Osteoblast (primary cell): ENCODE data around the gene TMEM204. TPM values are rescaled to one million over a fixed set of nuclear protein-coding genes. Genes with fewer than 3 reads are reported as not detected.
A peak's percentile ranks its signal among the peaks of the same experiment; 100 is the strongest.

Source experiments
- DNase-seq: peaks from one replicate; pipeline ENCODE4 v3.0.0; 2011; ENCODE audit warnings: low spot score, mixed read lengths; ENCODE audit not compliant: insufficient read length; ENCODE audit errors: missing footprints
- H2AFZ ChIP-seq: 2 replicates; pipeline ENCODE4 v1.6.0; 2011; ENCODE audit warnings: mild to moderate bottlenecking, low read length
- H3K27ac ChIP-seq: 2 replicates; pipeline ENCODE4 v1.5.1; 2011; ENCODE audit warnings: mild to moderate bottlenecking, low read depth, low read length, moderate library complexity
- H3K27me3 ChIP-seq: 2 replicates; pipeline ENCODE4 v1.6.0; 2012; ENCODE audit warnings: mild to moderate bottlenecking, control low read depth, inconsistent platforms, low read length, moderate library complexity; ENCODE audit not compliant: insufficient read depth
- H3K36me3 ChIP-seq: 2 replicates; pipeline ENCODE4 v1.5.1; 2011; ENCODE audit warnings: mild to moderate bottlenecking, low read length, control low read depth, moderate library complexity; ENCODE audit not compliant: insufficient read depth
- H3K4me1 ChIP-seq: 2 replicates; pipeline ENCODE4 v1.5.1; 2011; ENCODE audit warnings: mild to moderate bottlenecking, low read length, control low read depth, moderate library complexity; ENCODE audit not compliant: insufficient read depth
- H3K4me2 ChIP-seq: 2 replicates; pipeline ENCODE4 v1.6.0; 2011; ENCODE audit warnings: mild to moderate bottlenecking, low read length; ENCODE audit not compliant: insufficient read depth
- H3K4me3 ChIP-seq: fragments of 200-600 bp; sonication (generic); 3 replicates; pipeline ENCODE4 v1.5.1; 2012; ENCODE audit warnings: mild to moderate bottlenecking, low read length, inconsistent platforms; ENCODE audit not compliant: insufficient read depth
- H3K79me2 ChIP-seq: 2 replicates; pipeline ENCODE4 v1.6.0; 2012; ENCODE audit warnings: mild to moderate bottlenecking, low read length, control low read depth, inconsistent platforms; ENCODE audit not compliant: insufficient read depth
- H3K9me3 ChIP-seq: 2 replicates; pipeline ENCODE4 v1.5.1; 2011; ENCODE audit warnings: low read depth, low read length, control low read depth
- H4K20me1 ChIP-seq: 2 replicates; pipeline ENCODE4 v1.6.0; 2012; ENCODE audit warnings: mild to moderate bottlenecking, low read length, control low read depth; ENCODE audit not compliant: insufficient read depth
- CTCF ChIP-seq: IDR thresholded peaks from 2 replicates; pipeline ENCODE4 v1.5.1; 2011; ENCODE audit warnings: mild to moderate bottlenecking, low read depth, low read length, moderate library complexity; ENCODE audit errors: extremely low read depth
- total RNA-seq: library from RNA; depleted of rRNA; stranded (reverse); fragments of >200 nt; gene quantifications from 2 replicates; pipeline ENCODE4 v1.2.3, GENCODE V29; 2012

The TMEM204 gene
- total RNA-seq, 1 donor, result 8.3 TPM

- Histone ChIP-seq H3K4me2 (no peak overlapping the region), H3K4me3 (no peak overlapping the region), H3K79me2 (no peaks in the 10 kb centered on the region), H3K36me3 (peaks cover 20% of the 10 kb centered on the region), H3K9me3 (no peaks in the 10 kb centered on the region), H3K27me3 (no peaks in the 10 kb centered on the region), H2AFZ (no peak overlapping the region), H3K27ac (no peak overlapping the region), H4K20me1 (no peaks in the 10 kb centered on the region), H3K4me1 (no peaks in the 10 kb centered on the region)
- no peak for TF ChIP-seq CTCF
- DNase-seq, result no peak
Measured at GRCh38 chr16:1601489-1601888, 68.0 kb downstream of the TMEM204 start.

- TF ChIP-seq CTCF, result no peak
- no peak overlapping the region for H2AFZ ChIP-seq
- no peak overlapping the region for H3K27ac ChIP-seq
- peak; percentile 50 for DNase-seq
- no peaks in the 10 kb centered on the region for H3K4me1 ChIP-seq
- peaks cover 26% of the 10 kb centered on the region for H3K36me3 ChIP-seq
- H3K4me2 ChIP-seq, result no peak overlapping the region
- H4K20me1 ChIP-seq, result no peaks in the 10 kb centered on the region
- H3K79me2 ChIP-seq, result no peaks in the 10 kb centered on the region
- no peak overlapping the region for H3K4me3 ChIP-seq
- no peaks in the 10 kb centered on the region for H3K27me3 ChIP-seq
- H3K9me3 ChIP-seq, result no peaks in the 10 kb centered on the region
Measured at GRCh38 chr16:1602285-1602684, 68.8 kb downstream of the TMEM204 start.

Other genes with a start within 250 kb of the TMEM204 start
- gene UBE2I, start 224.0 kb upstream of the TMEM204 start, total RNA-seq, result 37.1 and 49.2 TPM in 2 replicates
- under 0.01 and 0.29 TPM in 2 replicates for gene BAIAP3, start 200.0 kb upstream of the TMEM204 start, total RNA-seq
- 53.6 and 57.8 TPM in 2 replicates for gene TSR3, start 181.8 kb upstream of the TMEM204 start, total RNA-seq
- 67.8 and 69.1 TPM in 2 replicates for gene GNPTG, start 181.7 kb upstream of the TMEM204 start, total RNA-seq
- gene UNKL, start 119.0 kb upstream of the TMEM204 start, total RNA-seq, result 10.1 and 12.7 TPM in 2 replicates
- 7.6 and 8.3 TPM in 2 replicates for gene UQCC4, start 112.9 kb upstream of the TMEM204 start, total RNA-seq
- not detected in 2 replicates for gene PERCC1, start 102.6 kb upstream of the TMEM204 start, total RNA-seq
- 0.36 and 0.59 TPM in 2 replicates for gene CCDC154, start 89.1 kb upstream of the TMEM204 start, total RNA-seq
- 161 and 187 TPM in 2 replicates for gene CLCN7, start 58.6 kb upstream of the TMEM204 start, total RNA-seq
- gene PTX4, start 44.7 kb upstream of the TMEM204 start, total RNA-seq, result not detected in 2 replicates
- gene TELO2, start 40.3 kb upstream of the TMEM204 start, total RNA-seq, result 12.4 and 18.1 TPM in 2 replicates
- gene IFT140, start 78.4 kb downstream of the TMEM204 start, total RNA-seq, result 37.1 and 38.0 TPM in 2 replicates
- gene CRAMP1, start 78.7 kb downstream of the TMEM204 start, total RNA-seq, result 9.7 and 11.2 TPM in 2 replicates
- 22.8 and 26.2 TPM in 2 replicates for gene JPT2, start 144.6 kb downstream of the TMEM204 start, total RNA-seq
- 64.1 and 71.0 TPM in 2 replicates for gene MAPK8IP3, start 172.5 kb downstream of the TMEM204 start, total RNA-seq
- 49.2 and 55.4 TPM in 2 replicates for gene NME3, start 237.9 kb downstream of the TMEM204 start, total RNA-seq
- 10.0 and 16.3 TPM in 2 replicates for gene EME2, start 239.1 kb downstream of the TMEM204 start, total RNA-seq
- 40.5 and 47.1 TPM in 2 replicates for gene MRPS34, start 239.5 kb downstream of the TMEM204 start, total RNA-seq
- 33.6 and 42.3 TPM in 2 replicates for gene SPSB3, start 248.9 kb downstream of the TMEM204 start, total RNA-seq
- 45.4 and 56.1 TPM in 2 replicates for gene NUBP2, start 249.3 kb downstream of the TMEM204 start, total RNA-seq